Suprapubic skin (tissue), 4 donors: ENCODE results near the gene RUFY4. TPM values are rescaled to one million over a fixed set of nuclear protein-coding genes. Genes with fewer than 3 reads are reported as not detected.

Experiments used
- DNase-seq, 2 donors: peaks; one replicate each; pipeline ENCODE4 v3.0.0-alpha.2; 2019; ENCODE audit warnings: low spot score in 2 of 2
- H3K27ac ChIP-seq: fragments of 200-600 bp; sonication (generic); one replicate; pipeline ENCODE4 v1.5.1; 2019
- H3K27me3 ChIP-seq: fragments of 200-600 bp; sonication (generic); one replicate; pipeline ENCODE4 v1.5.1; 2019
- H3K36me3 ChIP-seq: fragments of 200-600 bp; sonication (generic); one replicate; pipeline ENCODE4 v1.5.1; 2019
- H3K4me1 ChIP-seq: fragments of 200-600 bp; sonication (generic); one replicate; pipeline ENCODE4 v1.5.1; 2019
- H3K4me3 ChIP-seq: fragments of 200-600 bp; sonication (generic); one replicate; pipeline ENCODE4 v1.5.1; 2019; ENCODE audit warnings: mild to moderate bottlenecking
- H3K9me3 ChIP-seq: fragments of 200-600 bp; sonication (generic); one replicate; pipeline ENCODE4 v1.5.1; 2019
- CTCF ChIP-seq, 2 donors: fragments of 200-600 bp in 1 of 2; fragments of 450-650 bp in 1 of 2; sonication (generic) in 1 of 2; IDR thresholded peaks; one replicate each; pipeline ENCODE4 v1.5.1; 2016 to 2019; ENCODE audit warnings: antibody characterized with exemption in 2 of 2, mild to moderate bottlenecking in 1 of 2, moderate library complexity in 1 of 2
- EP300 ChIP-seq: sonication (generic); formaldehyde crosslinking; IDR thresholded peaks from one replicate; pipeline ENCODE4 v1.6.1; 2017; ENCODE audit warnings: antibody characterized with exemption
- POLR2A ChIP-seq, 2 donors: fragments of 450-650 bp; IDR thresholded peaks; one replicate each; pipeline ENCODE4 v1.6.1; 2017; ENCODE audit warnings: antibody characterized with exemption in 2 of 2, mild to moderate bottlenecking in 2 of 2, moderate library complexity in 2 of 2
- POLR2AphosphoS5 ChIP-seq, 3 donors: sonication (generic); formaldehyde crosslinking; IDR thresholded peaks; one replicate each; pipeline ENCODE4 v1.6.1; 2017; ENCODE audit warnings: antibody characterized with exemption in 3 of 3
- WGBS: methylation state at CpG from one replicate; pipeline ENCODE4 v1.1.5; 2018; 5-methylcytosine and 5-hydroxymethylcytosine counted together
- total RNA-seq, 4 donors: library from RNA; depleted of rRNA; stranded (reverse); fragments of >200 nt; gene quantifications; one replicate each; pipeline ENCODE4 v1.1.0, GENCODE V29; 2016

Gene RUFY4
- total RNA-seq, 4 donors from 2014 or later: not detected

- H3K4me1 ChIP-seq: peaks cover 33% of the 10 kb centered on the region
- no peaks in the 10 kb centered on the region for H3K9me3 ChIP-seq
- no peak overlapping the region for H3K27ac ChIP-seq
- DNase-seq: no peak
- H3K4me3 ChIP-seq: no peak overlapping the region
- no peaks in the 10 kb centered on the region for H3K36me3 ChIP-seq
- TF ChIP-seq CTCF (IDR thresholded peaks at IDR 0.05) (no peak), POLR2AphosphoS5 (IDR thresholded peaks at IDR 0.05) (no peak), POLR2A (IDR thresholded peaks at IDR 0.05) (no peak), EP300 (no peak)
- no peaks in the 10 kb centered on the region for H3K27me3 ChIP-seq
Observed at GRCh38 chr2:218130822-218131221, 61.8 kb downstream of the RUFY4 start.

GRCh38 chr2:218137514-218137913 is 68.5 kb downstream of the RUFY4 start:
- DNase-seq: no peak
- Histone ChIP-seq H3K27me3 (peaks cover 9% of the 10 kb centered on the region), H3K4me1 (no peaks in the 10 kb centered on the region), H3K9me3 (no peaks in the 10 kb centered on the region), H3K36me3 (no peaks in the 10 kb centered on the region), H3K4me3 (no peak overlapping the region), H3K27ac (no peak overlapping the region)
- 64% methylated on average over 3 of the region's 3 CpGs for WGBS
- TF ChIP-seq CTCF (IDR thresholded peaks at IDR 0.05) (no peak), POLR2AphosphoS5 (IDR thresholded peaks at IDR 0.05) (no peak), POLR2A (IDR thresholded peaks at IDR 0.05) (no peak), EP300 (no peak)

GRCh38 chr2:218138047-218138446 is 69.0 kb downstream of the RUFY4 start:
- TF ChIP-seq CTCF (IDR thresholded peaks at IDR 0.05) (no peak), POLR2AphosphoS5 (IDR thresholded peaks at IDR 0.05) (no peak), EP300 (no peak), POLR2A (IDR thresholded peaks at IDR 0.05) (no peak)
- 53% methylated on average over 4 of the region's 4 CpGs for WGBS
- peaks cover 12% of the 10 kb centered on the region for H3K27me3 ChIP-seq
- H3K9me3 ChIP-seq: no peaks in the 10 kb centered on the region
- no peak overlapping the region for H3K27ac ChIP-seq
- no peak for DNase-seq
- no peaks in the 10 kb centered on the region for H3K4me1 ChIP-seq
- no peak overlapping the region for H3K4me3 ChIP-seq
- H3K36me3 ChIP-seq: no peaks in the 10 kb centered on the region

Other genes with a start within 250 kb of the RUFY4 start
- 100 to 1,000 TPM in 2 of 4 donors, 10 to 100 TPM in 2; 64.1 to 145 (median 99.5) TPM for gene TNS1, start 66.3 kb upstream of the RUFY4 start, total RNA-seq
- gene CXCR2, start 56.8 kb downstream of the RUFY4 start, total RNA-seq: 1 to 10 TPM in 3 of 4 donors, under 1 TPM in 1; 0.24 to 4.8 (median 4.0) TPM
- gene CXCR1, start 97.7 kb downstream of the RUFY4 start, total RNA-seq: 1 to 10 TPM in 1 of 4 donors, under 1 TPM in 1, not detected in 2; 0.87 to 1.0 TPM
- 100 to 1,000 TPM; 267 to 384 (median 275) TPM for gene ARPC2, start 147.9 kb downstream of the RUFY4 start, total RNA-seq
- 1 to 10 TPM in 2 of 4 donors, under 1 TPM in 1, not detected in 1; 0.98 to 2.0 (median 1.6) TPM for gene GPBAR1, start 191.8 kb downstream of the RUFY4 start, total RNA-seq
- 100 to 1,000 TPM; 103 to 154 (median 144) TPM for gene AAMP, start 200.9 kb downstream of the RUFY4 start, total RNA-seq
- gene PNKD, start 201.3 kb downstream of the RUFY4 start, total RNA-seq: 10 to 100 TPM; 33.4 to 66.4 (median 49.4) TPM
- gene TMBIM1, start 223.2 kb downstream of the RUFY4 start, total RNA-seq: 100 to 1,000 TPM; 234 to 370 (median 319) TPM